Activated CD8-positive, alpha-beta memory T cell treated with anti-CD3 and anti-CD28 coated beads for 36 hours (primary cell): ENCODE data around the gene DNAH14. TPM values are rescaled to one million over a fixed set of nuclear protein-coding genes. Genes with fewer than 3 reads are reported as not detected.

Source experiments
- CTCF ChIA-PET: fragments of 350-600 bp; sonication (Branson Sonifier 250); formaldehyde crosslinking; loops from one replicate; lab custom pipeline; 2021; ENCODE audit warnings: antibody characterized with exemption; lab: Charles Lee
- POLR2A ChIA-PET: fragments of 350-600 bp; sonication (Branson Sonifier 250); formaldehyde crosslinking; loops from one replicate; lab custom pipeline; 2021; ENCODE audit warnings: antibody characterized with exemption; lab: Charles Lee
- total RNA-seq, 2 experiments: library from RNA; stranded (reverse); gene quantifications; one replicate each; pipeline ENCODE4 v1.2.3, GENCODE V29; 2021

Gene DNAH14
- total RNA-seq, 2 experiments from 2014 or later, result 0.42 to 0.65 TPM

DNA sequence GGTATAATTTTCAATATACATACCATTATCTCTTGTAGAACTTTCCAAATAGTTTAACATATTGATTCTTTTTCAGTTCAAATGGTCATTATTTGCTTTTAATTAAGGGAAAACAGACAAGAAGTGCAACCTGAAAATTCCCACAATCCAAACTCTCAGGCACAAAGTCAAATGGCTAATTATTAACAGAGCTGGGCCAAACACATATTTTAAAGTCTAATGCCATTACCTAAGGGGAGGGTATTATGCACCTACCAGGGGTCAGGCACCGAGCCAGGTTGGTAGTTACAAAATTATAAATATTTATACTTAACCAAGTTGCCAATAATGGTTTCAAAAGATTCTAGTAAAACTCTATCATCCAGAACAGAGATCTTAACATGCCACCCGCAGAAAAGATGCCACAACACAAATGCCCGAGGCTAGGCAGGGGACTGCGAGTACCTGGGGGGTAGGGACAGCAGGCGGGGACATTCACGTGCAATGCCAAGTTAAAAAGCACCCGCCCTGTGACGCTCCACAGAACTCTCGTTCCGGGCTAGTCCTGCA is 483.4 kb downstream of the DNAH14 start:
- POLR2A ChIA-PET, result no interaction called here

DNA sequence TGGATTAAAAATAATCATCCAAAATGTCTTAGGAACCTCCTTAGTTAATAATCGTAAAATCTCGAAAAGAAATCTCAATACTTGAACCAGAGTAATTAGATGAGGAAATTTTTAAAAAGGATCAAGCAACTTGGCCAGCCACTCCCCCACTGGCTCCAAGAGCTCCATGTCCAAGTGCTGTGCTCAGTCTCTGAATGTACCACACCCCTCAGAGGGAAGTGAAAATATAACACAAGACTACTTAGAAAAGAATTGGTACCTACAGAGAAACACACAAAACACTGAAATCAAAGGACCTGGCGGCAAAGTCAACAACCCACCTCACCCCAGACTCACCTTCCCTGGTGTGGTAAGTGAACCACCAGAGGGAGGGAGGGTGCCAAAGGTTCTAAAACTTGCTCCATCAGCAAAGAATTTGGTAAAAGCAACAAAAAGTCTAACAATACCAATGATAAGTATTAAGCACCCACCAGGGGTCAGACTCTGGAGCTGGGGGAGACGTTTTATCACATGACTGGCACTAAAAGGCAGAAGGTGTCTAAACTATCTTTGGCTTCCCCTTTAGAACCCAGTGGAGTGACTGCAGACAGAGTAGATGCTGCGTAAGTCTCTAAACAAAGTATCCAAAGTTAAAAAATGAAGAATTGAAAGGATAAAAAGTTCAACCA is 484.4 kb downstream of the DNAH14 start:
- ChIA-PET CTCF (interaction anchor here (1.3 kb wide), 1 partner anchor 15 kb away, joined by 3 read pairs; no protein-coding TSS in a partner anchor), POLR2A (no interaction called here)

More for the DNA sequence above, 483.4 kb downstream of the DNAH14 start:
- CTCF ChIA-PET, result no interaction called here

DNA sequence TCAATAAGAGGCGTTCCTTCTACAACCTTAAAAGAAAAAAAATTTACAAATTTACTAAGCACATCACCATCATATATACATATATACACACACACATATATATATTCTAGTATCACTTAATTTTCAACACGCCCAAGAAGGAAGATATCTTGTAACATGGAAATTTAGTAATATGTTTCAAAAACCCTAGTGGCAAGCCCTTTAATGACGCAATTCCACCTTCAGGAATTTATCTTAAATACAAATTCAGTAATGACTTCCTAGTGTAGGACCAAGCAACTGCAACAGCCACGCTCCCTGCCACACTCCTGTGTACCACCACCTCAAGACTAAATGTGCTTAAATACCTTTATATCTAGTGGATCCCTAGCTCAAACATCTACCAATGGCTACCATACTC is 485.8 kb downstream of the DNAH14 start:
- CTCF ChIA-PET, result interaction anchor here (0.7 to 1.1 kb wide), 2 partner anchors 16 to 463 kb away, joined by 4 to 5 read pairs; no protein-coding TSS in a partner anchor
- POLR2A ChIA-PET, result no interaction called here

DNA sequence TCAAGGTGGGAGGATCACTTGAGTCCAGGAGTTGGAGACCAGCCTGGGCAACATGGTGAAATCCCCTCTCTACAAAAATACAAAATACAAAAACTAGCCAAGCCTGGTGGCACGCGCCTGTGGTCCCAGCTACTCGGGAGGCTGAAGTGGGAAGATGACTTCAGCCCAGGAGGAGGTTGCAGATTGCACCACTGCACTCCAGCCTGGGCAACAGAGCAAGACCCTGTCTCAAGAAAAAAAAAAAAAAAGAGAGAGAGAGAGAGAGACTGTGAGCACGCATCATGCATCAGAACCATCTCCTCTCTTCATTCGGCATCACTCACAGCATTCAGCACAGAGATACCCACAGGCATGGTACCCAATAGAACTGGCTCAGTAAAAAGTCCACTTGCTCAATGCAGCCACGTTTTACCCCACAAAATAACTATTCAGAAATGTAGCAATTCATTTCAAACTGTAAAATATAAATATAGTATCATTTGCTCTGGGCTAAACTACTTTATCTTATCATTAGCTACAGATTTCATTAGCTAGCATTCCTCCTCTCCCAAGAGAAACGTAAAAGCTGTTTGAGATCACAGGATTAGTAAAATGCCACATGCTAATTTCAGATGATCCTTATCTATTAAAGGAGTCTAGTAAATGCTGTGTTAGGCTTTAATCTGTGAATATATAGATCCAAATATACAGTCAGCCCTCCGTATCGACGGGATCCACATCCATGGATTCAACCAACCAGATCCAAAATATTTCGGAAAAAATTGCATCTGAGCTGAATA is 486.7 kb downstream of the DNAH14 start:
- POLR2A ChIA-PET, result no interaction called here
- CTCF ChIA-PET, result interaction anchor here (0.7 to 1.1 kb wide), 2 partner anchors 16 to 462 kb away, joined by 4 to 5 read pairs; no protein-coding TSS in a partner anchor

DNA sequence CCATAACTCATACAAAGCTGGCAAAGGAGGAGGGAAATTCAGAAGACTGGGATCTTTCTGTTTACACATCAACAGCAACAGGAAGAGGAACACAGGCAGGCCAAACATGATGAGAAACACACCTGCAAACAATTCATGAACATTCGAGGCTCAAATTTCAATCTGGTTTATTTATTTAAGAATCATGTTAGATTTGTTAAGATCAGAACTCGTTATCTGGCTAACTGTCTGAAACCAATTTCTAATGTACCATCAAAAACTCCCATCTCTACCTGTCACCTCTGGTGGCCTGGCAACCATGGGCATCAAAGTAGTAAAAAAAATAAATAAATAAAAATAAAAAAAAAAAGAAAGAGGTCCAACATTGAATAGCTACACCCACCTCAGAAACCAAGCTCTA is 488.6 kb downstream of the DNAH14 start:
- CTCF ChIA-PET, result no interaction called here
- POLR2A ChIA-PET, result interaction anchor here (0.6 kb wide), 1 partner anchor 41 kb away, joined by 3 read pairs; no protein-coding TSS in a partner anchor

DNA sequence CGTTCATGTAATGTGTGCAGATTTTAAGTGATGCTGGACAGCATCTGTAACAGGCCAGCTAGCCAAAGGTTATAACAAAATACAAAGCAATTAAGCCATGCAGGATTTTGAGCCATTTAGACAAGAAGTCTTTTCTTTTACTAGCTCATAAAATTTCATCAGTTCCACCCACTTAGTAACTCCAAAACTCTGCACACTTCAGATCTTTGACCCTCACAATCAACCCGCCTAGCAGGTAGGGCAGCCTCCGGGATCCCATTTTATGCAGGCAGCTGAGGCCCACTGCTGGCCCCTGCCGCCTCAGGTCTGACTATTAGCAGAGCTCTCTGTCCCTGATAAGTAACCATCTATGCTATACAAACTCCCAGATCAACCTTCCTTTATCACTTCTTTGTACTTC is 489.1 kb downstream of the DNAH14 start:
- ChIA-PET CTCF (no interaction called here), POLR2A (interaction anchor here (0.6 kb wide), 1 partner anchor 41 kb away, joined by 3 read pairs; no protein-coding TSS in a partner anchor)

DNA sequence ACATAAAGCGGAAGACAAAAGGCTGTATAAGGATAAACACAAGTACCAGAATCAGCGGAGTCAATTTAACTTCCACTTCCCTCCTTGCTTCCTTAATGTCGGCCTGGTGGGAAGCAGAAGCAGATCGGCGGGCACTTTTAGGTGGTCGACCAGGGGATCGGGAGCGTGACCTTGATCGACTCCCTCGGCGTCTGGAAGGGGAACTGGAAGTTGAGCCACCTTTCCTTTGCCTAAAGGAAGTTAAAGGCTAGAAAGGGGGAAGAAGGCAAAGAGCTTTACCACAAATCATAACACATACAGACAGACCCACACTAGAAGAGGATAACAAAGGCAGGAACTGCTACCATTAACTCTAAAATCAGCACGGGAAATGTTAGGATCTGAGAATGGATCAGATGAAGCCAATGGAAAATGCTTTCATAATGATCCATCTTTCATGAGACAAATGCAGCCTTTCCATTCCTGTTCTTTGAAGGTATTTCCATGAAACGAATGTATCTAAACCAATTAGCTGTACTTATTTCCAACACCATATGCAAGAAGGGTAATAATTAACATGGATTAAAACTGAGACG is 492.6 kb downstream of the DNAH14 start:
- POLR2A ChIA-PET, result no interaction called here
- CTCF ChIA-PET, result no interaction called here

DNA sequence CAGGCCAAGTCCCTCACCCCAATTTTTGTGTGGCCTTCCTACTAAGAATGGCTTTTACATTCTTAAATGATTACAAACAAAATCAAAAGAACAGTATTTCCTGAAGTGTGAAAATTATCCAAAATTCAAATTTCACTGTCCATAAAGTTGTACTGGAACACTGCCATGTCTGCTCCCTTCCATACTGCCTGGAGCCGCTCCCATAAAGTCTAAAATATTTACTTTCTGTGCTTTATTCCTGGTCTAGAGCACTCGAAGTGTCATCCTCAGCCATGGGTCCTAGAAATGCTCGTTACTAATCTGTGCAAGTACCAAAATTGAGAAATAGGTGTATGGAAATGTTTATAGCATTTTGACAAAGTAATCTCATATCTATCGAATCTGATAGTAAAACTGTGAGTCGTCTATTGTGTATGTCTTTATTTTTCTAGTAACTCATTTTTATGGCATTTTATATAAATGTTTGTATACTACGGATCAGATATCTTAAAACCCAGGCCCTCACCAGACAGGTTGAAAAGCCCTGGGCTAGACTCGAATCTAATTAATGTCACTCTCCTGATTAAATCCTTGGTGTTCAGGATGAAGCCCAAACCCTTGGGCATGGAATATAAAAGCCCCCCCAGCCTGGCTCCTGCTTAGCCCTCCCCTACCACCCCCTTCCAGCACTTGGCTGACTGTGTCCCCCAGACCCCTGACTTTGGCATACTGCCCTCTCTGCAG is 493.5 kb downstream of the DNAH14 start:
- POLR2A ChIA-PET, result no interaction called here

DNA sequence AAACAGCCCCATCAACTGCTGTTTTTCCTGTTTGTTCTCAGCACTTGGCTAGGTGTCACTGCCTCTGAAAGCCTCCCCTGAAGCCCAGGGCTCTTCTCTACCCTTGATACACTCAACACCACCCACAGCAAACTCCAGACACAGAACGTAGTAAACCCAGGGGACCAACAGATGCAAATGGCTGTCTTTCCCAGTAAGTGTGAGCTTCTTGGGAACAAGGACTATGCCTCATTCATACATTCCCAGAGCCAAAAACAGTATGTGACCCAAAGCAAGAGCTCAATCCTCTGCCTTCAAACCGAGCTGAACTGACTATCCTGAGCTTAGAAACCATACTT is 494.0 kb downstream of the DNAH14 start:
- ChIA-PET CTCF (no interaction called here), POLR2A (no interaction called here)

More for the DNA sequence above, 493.5 kb downstream of the DNAH14 start:
- CTCF ChIA-PET, result no interaction called here

DNA sequence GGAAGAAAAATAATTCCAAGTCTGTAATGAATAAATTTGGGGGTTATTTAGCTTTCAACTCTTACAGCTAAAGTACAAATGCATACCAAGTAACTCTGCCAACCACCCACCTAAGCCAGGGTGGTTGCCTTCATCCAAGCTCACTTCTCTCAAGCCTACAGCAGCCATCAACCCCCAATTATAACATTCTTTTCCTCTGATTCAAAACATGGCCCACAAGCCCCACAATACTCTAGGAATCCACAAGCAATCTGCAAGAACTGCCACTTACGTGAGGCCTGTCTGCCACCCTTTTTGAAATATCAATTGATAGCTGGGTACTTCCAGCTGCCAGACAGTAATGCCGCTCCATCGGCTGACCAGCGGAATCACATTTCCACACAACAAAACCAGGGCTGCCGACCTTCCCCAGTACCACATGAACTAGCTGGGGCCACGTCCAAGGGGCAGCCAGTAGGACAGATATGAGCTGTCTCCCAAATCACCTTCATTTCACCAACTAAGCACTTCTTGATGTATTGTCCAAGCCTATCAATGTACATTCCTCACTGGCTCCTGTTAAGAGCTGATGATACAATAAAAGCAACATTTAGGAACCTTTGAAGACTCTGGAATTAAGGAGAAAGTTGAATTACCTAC is 495.2 kb downstream of the DNAH14 start:
- CTCF ChIA-PET, result interaction anchor here (1.3 to 4.0 kb wide), 2 partner anchors 20 to 50 kb away, joined by 3 to 17 read pairs; no protein-coding TSS in a partner anchor
- POLR2A ChIA-PET, result interaction anchor here (0.6 to 2.9 kb wide), 2 partner anchors 12 to 20 kb away, joined by 8 to 16 read pairs; no protein-coding TSS in a partner anchor

DNA sequence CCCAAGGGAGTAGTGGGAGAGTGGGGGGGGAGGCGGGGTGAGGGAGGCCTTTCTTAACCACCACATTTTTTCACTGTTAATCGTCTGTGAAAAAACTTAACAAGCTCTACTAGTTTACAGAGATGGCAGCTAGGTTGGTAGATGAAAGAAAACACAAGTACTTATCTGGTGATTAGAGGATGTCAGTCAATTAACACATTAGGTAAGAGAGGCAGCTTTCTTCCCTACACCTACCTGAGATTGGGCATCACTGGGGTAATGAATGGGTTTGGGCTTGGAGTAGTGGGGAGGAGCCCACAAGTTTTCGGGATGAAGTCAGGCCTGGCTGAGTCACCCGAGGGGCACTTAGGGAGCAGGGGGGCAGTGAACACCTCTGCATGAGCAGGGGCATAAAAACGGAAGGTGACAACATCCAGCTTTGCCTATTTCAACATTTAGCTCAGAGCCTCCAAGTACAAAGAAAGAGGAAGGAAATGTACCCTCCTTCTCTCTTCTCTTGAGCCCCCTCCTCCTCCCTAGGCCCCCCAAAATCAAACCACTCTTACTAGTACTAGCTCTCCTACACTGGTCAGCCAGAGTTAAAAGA is 495.8 kb downstream of the DNAH14 start:
- ChIA-PET POLR2A (interaction anchor here (0.6 to 2.9 kb wide), 3 partner anchors 11 to 1514 kb away, joined by 4 to 16 read pairs (median 8); no protein-coding TSS in a partner anchor), CTCF (interaction anchor here (0.6 to 4.0 kb wide), 3 partner anchors 15 to 49 kb away, joined by 3 to 17 read pairs (median 3); no protein-coding TSS in a partner anchor)

DNA sequence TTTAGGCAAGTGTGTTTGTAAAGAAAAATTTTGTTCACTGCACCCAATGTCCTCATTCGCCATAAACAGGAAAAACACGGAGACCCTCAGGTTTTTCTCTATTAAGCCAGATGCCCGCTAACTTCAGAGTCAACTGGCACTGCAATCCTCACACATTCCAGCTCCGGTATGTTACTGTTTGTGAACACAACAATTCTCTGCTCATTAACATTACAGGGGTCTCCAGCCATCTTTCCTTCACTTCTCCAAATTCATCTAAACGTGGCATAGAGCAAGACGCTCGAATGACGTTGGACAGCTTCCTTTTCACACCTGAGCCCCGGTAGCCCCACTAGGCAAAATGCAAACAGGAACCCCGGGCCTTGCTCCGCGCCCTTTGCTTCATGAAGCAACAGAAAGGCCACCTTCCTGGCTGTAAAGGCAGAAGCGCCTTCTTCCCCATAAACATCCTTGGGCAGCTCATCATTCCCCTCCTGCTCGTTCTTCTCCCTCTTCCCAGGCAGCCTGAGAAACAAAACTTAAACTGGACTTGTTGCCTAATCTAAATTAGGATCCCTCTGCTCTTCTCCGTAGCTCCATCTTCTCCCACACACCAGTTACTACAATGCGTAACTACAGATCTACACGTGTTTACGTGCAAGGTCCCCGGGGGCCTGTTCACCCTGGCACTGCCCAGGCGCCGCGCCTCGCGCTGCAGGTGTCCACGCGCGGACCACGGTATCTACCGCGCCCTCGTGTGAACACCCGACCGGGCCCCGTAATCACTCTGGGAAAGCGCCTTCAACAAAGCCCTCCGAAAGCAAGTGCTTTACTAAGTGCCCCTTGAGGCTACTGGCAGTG is 497.1 kb downstream of the DNAH14 start:
- ChIA-PET POLR2A (interaction anchor here (0.7 to 3.2 kb wide), 5 partner anchors 15 to 41 kb away, joined by 3 to 17 read pairs (median 7); no protein-coding TSS in a partner anchor), CTCF (interaction anchor here (1.2 to 4.0 kb wide), 3 partner anchors 17 to 28 kb away, joined by 3 to 17 read pairs (median 8); no protein-coding TSS in a partner anchor)

DNA sequence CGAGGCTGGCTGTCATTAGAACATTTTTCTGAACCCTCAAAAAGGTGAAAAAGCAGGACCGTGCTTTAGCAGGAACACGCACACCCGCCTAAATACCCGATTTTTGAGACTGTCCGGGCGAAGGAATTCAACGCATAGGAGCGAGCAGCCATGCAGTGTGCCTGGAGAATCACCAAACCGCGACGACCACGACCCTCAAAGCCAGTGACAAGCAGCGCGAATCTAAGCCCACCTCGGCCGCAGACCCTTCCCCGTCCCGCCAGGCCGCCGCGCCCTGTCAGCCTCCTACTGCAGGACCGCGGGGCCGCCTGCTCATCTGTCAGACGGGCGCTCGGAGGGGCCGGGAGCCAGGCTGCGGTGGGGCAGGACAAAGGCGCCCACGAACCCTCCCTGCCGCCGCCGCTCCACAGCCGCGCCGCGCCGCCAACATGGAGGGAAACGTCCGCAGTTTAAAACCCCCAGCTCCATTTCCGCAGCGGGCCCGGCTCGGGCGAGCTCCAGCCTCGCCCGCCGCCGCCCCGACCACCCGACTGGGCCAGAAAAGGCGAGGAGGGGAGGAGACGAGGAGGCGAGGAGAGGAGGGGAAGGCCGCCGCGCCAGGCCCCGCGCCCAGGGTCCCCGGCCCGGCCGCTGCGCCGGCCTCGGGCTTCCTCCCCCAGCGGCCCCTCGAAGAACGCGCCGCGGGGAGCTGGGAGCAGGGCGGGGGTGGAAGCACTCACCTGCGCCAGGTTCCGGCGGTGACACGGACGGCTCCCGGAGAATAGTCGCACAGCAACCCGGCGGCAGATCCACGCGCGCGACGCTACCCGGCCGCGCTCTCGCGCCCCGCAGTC is 498.0 kb downstream of the DNAH14 start, which contains the start of gene LBR:
Gene LBR (minus strand): TSS at position 804 of the 833 bp plus-strand sequence. CDS start 3,963 bp downstream, outside the sequence.
- ChIA-PET CTCF (interaction anchor here (0.9 to 4.0 kb wide), 3 partner anchors 18 to 27 kb away, joined by 3 to 17 read pairs (median 8); no protein-coding TSS in a partner anchor), POLR2A (interaction anchor here (1.3 to 3.2 kb wide), 5 partner anchors 14 to 40 kb away, joined by 4 to 18 read pairs (median 16); no protein-coding TSS in a partner anchor)

DNA sequence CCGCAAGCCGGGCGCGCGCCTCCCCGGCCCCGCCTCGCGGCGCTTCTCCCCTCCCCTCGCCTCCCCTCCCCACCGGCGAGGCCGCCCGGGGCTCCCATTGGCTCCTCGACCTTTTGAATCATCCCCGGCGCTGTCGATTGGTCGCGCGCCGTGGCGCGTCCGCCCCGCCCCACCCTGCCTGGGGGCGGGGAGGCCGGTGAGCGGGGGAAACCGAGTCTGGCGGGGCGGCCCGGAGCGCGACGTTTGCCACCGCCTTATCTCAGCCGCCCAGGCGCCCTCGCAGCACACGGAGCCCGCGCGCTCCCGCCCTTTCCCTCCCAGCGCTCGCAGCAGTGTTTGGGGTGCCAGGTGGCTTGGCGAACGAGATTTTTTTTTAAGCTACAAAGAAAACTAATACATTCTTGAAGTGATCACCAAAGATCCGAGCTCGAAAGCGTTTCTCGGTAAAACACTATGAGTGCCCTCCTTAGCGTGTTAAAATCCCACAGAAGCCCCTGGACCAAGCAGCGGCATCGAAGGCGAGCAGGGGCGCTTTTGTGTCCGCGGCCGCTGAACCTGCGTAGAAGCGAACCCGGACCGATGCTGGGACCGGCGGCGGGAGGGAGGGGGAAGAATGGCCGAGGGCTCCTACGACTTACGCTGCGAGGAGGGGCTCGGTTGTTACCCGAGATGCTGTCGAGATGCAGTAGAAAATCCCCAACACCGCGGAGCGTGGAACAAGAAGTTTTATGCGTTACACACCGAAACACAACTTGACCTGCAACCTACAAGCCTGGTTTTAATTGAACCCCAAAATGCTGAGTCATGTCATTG is 498.8 kb downstream of the DNAH14 start:
- POLR2A ChIA-PET, result interaction anchor here (0.6 to 3.2 kb wide), 6 partner anchors 16 to 634 kb away, joined by 4 to 18 read pairs (median 6); partner anchors contain the start of gene H3-3A
- CTCF ChIA-PET, result interaction anchor here (0.9 to 4.0 kb wide), 4 partner anchors 14 to 26 kb away, joined by 3 to 17 read pairs (median 6); no protein-coding TSS in a partner anchor
